Stimulated activated CD8-positive, alpha-beta memory T cell treated with anti-CD3 and anti-CD28 coated beads, Interleukin-12 subunit alpha, Interleukin-12 subunit beta, amount 100 ng/mL, for 24 hours (primary cell): Measurements from ENCODE around the gene VGLL3.
"Not testable (repeated sequence)": the region's sequence is repeated elsewhere in the genome, so short reads cannot be mapped to it uniquely, and the experiment has no call there.

Experiments
- DNase-seq: peaks from one replicate; pipeline ENCODE4 v3.0.0-alpha.2; 2020; ENCODE audit errors: extremely low read depth

The VGLL3 gene

DNA sequence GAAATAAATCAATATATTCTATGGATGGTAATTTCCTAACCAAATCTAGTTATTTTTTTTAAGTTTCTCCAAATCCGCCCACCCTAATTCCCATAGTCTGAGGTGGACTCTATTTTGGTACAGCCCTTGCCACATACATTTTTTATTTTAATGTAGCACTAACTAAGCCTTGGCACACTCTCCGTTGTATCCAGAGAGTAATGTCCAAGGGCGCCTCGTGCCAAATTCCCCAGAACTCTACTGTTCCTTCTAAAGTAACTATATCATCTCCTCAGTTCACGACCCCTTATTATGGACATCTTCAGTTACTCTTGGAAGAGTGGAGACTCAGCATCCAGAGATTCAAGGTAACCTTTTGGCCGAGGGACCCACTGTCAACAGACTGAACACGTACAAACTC, 1.3 kb downstream of the VGLL3 start:
- DNase-seq = no peak

DNA sequence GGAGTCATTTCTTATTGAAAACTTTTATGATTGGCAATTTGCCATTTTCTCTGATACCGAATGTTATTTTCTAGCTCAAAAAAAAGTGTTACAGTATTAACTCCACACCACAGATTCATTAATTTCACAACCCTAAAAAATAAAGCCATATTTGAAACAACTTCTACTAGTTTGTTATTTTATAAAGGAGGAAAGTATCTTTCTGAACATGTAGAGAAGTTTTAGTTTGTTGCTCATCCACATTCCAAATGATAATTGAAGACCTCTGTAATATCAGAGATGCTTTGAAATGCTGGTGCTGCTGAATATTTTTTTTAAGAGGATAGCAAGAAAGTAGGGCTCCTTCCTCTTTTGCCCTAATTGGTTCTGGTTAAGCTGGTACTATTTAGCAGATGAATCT, 1.9 kb downstream of the VGLL3 start:
- DNase-seq = no peak

DNA sequence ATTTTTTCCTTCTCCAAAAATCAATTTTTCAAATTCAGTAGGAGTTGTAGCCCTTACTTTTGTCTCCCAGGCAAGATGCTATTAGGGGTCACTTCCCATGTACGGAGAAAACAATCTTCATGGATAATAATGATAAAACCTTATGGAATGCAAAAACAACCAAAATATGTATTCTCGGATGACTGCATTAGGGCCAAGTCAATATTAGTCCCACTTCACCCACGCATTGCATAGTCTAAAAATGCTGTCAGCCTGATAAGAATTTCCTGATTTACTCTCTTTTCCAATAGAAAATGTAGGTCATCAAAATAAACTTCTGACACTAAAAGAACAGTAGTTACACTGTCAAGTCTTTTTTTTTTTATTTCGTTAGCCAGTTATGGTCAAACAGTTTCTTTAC, 2.7 kb downstream of the VGLL3 start:
- no peak for DNase-seq

DNA sequence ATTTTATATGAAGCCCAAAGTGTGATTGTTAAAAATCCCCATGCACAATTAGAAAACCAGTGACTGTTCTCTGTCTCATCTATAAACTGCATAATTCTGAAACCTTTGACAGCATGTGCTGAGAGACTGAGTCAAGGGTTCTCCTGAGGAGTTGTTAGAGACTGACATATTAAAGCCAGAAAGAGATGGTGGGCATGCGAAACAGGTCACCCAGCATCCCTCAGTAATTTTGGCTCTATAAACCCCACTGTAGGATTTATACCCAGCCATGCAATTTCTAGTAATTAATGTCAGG, 3.6 kb downstream of the VGLL3 start:
- no peak for DNase-seq

DNA sequence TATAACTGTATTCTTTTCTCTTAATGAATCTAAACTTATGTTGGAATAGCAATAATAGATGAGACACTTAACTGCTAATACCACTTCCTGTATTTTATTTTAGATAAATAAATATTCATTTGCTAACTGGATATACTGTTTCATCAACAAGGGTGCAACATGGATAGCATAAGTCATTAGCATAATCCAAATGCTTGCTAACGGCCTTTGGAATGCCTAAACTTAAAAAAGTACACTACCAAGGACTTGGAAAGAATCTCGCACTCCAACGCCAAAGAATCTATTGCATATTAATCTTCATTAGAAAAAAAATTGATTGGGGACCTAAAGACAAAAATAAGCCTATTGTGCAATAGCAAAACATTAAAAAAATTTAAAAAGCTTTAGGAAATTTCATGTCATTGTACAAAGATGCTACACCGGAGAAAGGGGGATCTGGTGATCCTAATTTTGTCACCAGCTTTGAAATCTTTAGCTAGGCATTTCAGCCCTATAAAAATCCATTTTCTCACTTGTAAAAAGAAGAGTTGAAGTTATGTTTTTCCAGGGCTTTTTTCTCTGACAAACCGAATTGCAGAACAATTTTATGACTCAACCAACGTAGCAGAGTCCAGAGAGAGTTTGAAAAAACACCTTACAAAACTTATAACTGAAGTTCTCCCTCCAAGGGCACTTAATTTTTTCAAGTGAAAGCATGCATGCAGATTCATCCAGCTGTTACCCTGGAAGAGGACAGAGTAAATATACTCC, 4.1 kb downstream of the VGLL3 start:
- no peak for DNase-seq

DNA sequence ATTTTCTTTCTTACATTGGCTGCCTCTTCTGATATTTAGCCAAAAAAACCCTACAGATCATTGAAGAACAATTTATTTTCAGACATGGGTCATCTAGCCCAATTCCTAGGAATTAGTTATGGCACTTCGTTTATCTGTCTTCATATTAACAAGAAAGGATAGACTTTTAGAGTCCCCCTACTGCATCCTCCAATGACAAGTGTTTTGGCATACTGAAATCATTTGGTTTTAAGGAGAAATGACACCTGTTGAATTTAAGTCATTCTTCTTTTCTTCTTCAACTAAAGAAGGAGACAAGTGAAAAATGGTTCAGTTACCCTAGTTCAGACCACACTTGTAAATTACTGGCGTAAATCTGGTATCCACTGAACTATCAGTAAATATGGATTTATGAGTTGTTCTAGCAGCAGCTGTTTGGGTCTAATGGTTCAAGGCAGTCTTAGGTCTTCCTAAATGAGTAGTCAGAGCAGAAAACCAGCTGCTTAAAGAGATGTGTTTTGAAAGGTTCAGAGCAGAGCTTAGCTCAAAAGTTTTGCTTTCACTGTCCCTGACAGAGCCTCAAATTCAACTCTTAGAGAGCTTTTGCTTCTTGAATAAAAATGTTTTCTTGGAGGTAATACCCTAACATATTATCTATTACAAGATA, 5.6 kb downstream of the VGLL3 start:
- DNase-seq = no peak

DNA sequence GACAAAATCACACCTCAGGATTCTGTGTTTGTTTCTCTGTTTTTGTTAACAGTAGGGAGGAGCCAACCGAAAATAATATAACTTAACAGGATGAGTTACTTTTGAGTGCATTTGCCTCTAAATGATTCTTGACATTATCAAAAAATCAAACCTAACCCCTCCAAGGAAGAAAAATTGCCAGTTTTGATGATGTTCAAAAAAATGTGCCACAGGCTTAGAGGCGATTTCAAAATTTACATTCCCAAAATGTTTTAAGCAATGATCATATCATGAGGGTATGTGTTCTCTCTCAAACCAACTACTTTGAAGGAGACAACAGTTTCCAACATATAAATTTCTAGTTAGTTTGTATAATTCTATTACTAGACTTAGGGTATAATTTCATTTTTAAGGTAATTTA, 6.7 kb downstream of the VGLL3 start:
- DNase-seq = no peak

DNA sequence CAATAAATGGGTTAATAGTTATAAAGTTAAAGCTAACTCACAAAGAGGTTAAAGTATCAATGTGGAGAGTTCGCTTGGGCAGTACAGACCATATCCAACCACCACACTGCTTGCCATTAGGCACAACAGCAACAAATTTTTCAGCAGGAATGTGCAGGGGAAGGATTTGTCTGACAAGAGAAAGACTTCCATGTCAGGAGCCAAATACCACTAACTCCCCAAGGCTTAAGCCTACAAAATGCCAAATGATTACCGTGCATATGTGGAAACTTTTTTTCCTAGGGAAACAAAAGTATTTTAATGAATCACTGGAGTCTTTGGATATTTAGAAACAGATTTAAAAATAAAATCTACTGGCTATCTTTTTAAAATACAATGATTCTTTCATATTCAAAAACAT, 8.1 kb downstream of the VGLL3 start:
- no peak for DNase-seq

DNA sequence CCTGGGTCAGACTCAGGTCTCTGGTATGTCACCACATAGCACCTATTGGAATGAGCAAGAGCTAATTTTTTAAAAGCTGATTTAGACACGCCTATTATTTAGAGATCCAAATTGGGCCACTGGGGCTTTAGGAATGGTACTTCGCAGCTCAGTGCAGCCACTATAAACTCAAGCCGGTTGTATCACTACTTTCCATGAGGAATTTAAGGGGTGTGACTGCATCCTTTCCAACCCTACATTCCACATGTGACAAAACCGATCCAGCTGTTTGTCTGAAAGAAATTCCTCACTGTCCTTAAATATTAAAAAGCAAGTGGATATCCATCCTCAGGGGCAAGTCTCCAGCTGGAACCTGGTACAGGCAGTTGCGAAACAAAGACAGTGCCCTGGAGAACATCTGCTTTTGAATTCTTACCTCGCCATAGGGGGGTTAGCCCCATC, 12.8 kb downstream of the VGLL3 start:
- no peak for DNase-seq

DNA sequence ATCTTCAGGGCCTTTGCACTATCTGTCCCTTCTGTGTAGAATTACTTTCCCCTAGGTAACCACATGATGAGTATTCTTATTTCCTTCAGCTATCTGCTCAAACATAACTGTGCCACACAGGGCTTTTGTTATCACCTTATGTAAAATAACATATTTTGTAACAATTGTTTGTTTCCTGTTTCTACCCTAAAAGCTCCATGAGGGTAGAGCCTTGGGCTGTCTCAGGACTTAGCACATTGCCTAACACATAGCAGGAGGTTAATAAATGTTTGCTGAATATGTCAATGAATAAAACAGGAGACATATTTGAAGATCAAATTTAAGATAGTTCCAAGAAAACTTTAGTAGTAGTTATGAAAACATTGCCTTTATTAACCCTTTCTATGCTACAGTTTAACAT, 14.7 kb downstream of the VGLL3 start:
- no peak for DNase-seq

DNA sequence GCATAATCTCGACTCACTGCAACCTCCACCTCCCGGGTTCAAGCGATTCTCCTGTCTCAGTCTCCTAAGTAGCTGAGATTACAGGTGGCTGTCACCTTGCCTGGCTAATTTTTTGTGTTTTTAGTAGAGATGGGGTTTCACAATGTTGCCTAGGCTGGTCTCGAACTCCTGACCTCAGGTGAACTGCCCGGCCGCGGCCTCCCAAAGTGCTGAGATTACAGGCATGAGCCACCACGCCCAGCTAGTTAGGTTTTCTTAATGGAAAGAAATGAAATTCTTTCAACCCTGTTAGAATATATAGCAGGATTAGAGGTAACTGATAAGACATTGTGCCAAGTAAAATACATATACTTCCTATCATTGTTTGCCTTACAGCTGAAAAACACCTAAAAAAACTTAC, 16.8 kb downstream of the VGLL3 start:
- not testable (repeated sequence) for DNase-seq

DNA sequence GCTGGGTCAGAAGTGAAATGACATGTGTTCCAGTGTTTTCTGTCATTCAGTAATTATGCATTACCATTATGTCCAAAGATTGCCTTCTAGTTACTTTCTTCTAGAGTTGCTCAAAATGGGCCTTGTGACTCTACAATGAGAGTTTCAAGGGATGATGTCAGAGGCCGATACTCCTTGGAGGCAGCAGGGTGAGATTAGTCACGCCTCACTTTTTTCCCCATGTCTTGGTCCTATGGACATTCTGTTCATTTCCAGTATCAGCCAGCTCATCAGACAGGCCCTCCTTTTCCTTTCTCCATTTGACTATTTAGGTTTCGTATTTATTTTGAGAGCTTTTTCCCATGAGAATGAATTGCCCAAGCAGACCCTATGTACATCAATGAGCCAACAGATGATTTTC, 17.5 kb downstream of the VGLL3 start:
- DNase-seq = no peak

DNA sequence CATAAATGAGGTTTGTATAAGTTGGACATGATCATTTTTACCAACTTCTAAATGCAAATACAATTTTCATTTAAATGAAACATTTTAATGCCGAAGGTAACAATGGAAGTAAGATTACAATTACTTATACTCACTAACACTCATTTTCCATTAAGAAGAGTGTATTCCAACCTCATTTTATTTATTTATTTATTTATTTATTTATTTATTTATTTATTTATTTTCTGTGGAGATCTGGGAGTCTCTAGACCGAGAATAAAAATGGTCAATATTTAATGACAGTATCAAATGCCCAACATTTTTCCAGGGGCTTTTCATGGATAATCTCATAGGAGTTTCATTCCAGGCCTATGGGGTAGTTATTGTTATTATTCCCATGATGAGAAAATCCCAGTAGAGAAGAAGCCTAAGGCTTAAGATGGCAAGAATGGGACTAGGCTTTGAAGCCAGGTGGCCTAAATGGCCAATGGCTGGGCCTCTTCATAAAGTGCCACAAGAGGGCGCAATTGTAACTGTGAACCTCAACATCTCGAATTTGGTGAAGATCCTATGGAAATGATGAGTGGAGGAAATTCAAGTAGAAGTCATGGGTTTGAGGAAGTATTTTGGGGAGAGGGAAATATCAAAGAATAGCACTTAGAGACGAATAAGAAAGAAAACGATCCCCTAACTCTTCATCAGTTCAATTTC, 21.3 kb downstream of the VGLL3 start:
- no peak for DNase-seq

DNA sequence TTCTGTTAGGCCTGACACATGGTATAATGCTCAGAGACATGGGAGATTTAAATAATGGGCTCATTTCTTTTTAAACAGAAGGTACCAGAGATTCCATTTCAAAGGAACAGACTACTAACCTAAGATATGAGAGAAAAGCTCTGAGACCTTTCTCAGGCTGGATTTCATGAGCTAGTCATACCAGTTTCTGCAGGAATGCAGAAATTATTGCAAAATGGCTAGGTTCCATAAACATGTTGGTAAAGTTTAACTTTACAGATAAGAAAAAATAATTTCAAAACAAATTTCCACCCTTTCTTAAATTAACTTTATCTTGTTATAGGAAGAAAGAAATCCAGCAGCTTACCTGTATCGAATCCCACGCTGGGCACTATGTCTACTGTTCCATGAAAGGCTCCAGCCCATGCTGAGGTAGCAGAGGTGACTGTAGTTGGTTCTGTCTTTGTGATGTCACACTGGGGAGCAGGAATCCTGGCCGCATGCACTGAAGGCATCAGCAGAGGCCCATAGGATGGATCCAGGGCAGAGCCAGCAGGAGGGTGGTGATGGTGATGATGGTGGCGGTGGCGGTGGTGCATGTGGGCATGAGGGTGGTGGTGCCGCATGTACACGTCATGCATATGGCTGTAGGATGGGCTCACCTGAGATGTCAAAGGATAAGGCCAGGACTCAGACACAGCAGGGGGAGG, 22.6 kb downstream of the VGLL3 start:
- no peak for DNase-seq

DNA sequence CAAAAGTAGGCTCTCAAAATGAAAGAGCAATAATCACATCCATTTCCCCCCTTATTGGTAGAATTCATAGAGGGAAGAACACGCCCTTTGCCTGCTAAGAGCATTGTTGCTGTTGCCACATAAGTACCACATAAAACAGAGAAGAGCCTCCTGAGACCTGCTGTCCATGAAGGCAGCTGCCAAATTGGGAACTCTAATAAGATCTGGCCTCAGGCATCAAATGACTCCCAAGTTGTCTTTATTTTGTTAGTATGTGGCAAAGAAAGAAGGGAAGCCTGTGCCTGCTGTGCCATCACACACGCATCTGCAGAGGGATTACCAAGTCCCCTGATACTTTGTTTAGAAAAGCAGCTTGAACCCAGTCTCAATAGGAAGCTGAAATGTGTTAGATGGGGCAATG, 23.9 kb downstream of the VGLL3 start:
- DNase-seq = no peak

DNA sequence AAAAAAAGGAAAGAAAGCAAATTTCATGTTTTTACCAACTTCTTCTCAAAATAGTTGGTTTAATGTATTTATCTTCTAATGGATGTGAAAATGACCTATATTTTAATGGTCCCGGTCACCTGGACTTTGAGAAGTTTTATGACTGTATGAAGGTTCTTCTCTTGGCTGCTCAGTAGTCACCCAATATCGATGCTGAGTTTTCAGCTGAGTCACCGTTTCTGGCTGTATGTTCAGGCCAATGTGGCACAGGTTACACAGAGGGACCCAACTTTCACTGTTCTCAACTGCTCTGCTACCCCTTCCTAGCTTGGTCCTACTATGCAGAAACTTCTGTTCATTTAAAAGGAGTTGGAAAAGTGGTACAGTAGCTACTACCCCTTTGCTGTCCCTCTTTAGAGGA, 25.8 kb downstream of the VGLL3 start:
- DNase-seq = no peak

DNA sequence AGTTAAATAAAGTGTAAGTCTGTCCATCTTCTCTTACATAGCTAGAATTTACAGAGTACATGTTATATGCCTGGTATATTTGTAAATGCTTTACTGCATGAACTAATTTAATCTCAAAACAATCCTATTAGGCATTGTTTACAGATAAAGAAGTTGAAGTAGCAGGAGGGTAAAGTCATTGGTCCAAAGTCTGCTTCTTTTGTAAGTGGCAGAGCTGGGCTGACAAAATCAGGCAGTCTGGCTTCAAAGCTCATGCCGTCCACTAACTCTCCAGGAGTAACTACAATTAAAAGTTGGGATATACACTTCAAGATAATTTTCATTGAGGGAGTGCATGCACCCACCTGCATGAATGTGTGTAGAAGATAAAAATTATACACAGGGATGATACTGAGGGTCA, 27.3 kb downstream of the VGLL3 start:
- no peak for DNase-seq

DNA sequence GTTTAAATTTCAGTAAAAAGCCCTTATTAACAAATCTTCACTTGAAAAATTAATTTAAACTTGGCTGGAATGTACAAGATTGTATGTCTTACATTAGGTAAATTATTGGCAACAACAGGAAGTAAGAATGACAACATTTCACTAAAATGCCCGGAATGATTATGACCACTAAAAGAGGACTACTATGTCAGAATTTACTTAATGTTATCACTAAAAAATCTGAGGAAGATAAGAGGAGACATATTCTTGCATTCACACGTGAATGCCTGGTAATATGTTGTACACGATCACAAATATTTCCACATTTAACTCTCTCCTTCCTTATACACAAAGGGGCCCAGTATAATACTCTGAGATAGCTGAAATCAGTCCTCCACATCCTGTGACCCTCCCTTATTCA, 29.7 kb downstream of the VGLL3 start:
- no peak for DNase-seq

DNA sequence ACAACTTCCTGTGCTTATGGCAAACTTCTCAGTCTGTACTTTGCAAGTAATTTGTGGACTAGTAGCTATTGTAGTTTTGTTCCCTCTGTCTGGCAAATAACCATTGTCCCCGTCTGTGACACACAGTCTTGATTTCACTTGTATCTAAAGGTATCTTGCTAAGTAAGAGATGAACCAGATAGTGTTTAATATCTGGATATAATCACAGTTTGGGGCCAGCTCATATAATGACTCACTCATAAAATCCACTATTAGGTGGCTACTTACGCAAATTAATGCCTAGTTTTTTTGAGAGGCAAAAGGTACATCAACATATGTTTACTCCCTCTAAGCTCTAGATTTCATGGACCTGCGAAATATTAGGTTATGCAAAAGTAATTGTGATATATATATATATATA, 30.4 kb downstream of the VGLL3 start:
- DNase-seq = no peak

DNA sequence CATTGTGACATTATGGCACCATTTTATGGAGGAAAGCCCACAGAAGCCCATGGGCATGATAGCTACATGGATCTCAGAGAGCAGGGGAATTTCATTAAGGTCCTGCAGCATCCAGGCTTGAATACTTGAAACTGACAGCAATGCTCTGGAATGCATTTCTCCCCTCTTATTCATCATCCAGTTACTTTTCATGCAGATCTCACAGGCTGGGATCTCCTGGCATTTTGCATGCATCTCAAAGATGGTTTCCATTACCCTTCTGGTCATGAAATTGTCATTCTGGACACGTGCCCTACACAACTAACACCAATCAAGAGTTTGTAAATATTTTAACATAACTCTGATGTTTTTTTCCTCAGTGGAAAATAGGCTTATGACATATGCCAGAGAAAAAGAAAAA, 32.4 kb downstream of the VGLL3 start:
- no peak for DNase-seq

DNA sequence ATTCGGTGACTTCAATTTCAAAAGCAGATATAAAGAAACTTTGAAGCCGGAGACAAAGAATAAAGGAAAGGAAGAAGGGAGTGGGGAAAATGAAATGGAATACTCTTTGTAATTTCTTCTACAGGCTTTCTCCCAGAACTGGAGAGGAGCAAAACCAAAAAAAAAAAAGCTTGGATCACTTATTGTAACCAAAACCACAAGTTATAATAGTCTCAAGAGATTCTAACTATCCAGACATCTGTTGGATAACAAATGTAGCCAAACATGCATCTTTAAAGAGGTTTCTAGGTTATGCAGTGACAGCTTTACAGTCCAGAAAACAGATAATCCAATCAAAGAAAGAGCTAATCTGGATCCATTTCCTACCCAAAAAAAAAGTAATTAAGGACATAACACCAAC, 36.2 kb downstream of the VGLL3 start:
- no peak for DNase-seq

DNA sequence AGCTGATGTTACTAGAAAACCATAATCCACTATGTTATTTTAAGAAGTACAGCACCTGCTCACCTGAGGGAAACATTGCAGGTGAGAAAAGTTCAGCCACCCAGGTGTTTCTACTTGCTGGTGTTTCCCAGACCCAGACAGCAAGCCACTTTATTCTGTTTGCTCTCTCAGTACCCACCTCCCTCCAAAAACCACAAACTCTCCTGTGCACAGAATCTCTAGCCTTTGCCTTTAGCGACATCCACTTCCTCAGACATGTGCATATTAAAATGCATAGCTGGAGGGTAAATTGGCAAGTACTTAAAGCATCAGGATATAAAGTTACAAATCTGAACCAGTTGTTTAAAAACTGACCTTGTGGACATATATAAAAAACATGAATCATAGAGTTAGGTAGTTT, 36.7 kb downstream of the VGLL3 start:
- no peak for DNase-seq

DNA sequence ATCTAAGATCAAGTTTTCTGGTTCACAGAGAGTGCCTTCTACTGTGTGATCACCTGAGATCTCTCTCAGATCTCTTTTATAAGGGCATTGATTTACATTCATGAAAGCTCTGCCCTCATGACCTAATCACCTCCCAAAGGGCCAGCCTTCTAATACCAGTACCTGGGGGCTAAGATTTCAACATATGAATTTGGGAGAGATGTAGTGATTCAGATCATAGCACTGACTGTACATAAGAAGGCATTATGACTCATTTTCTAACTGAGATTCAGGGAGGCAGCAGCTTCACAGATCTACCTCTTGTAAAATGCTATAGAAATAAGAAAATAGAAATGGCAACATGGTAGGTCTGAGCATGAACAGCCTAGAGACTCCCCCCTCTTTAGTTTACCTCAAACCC, 39.6 kb downstream of the VGLL3 start:
- no peak for DNase-seq
